EH (cell line): ENCODE data around the gene TRIM25.

Source experiments
- DNase-seq: peaks from one replicate; pipeline ENCODE4 v3.0.0-alpha.2; 2015; ENCODE audit warnings: low read depth

The TRIM25 gene

GRCh38 chr17:56926704-56927103 is 12.9 kb upstream of the TRIM25 start:
- DNase-seq = no peak

GRCh38 chr17:56926270-56926669 is 12.4 kb upstream of the TRIM25 start:
- DNase-seq = no peak

GRCh38 chr17:56925088-56925487 is 11.2 kb upstream of the TRIM25 start:
- no peak for DNase-seq

- no peak for DNase-seq
Observed at GRCh38 chr17:56919717-56920116, 5.9 kb upstream of the TRIM25 start.

- peak; percentile 33 for DNase-seq
Observed at GRCh38 chr17:56918916-56919315, 5.1 kb upstream of the TRIM25 start.

- peak; percentile 33 for DNase-seq
Observed at GRCh38 chr17:56917559-56918296, 3.9 kb upstream of the TRIM25 start.

- DNase-seq = peak; percentile 9
Observed at GRCh38 chr17:56914581-56915273, 878 bp upstream of the TRIM25 start.

- peak; percentile 30 for DNase-seq
Observed at GRCh38 chr17:56913353-56913866, 439 bp downstream of the TRIM25 start.

GRCh38 chr17:56913000-56913311 is 893 bp downstream of the TRIM25 start:
- no peak for DNase-seq

GRCh38 chr17:56912105-56912999 is 1.5 kb downstream of the TRIM25 start:
- peak; percentile 29 for DNase-seq

GRCh38 chr17:56910509-56911235 is 3.2 kb downstream of the TRIM25 start:
- DNase-seq = no peak

GRCh38 chr17:56909742-56910508 is 3.9 kb downstream of the TRIM25 start:
- DNase-seq = no peak

- peak; percentile 7 for DNase-seq
Observed at GRCh38 chr17:56908001-56908542, 5.8 kb downstream of the TRIM25 start.

- no peak for DNase-seq
Observed at GRCh38 chr17:56903560-56903959, 10.3 kb downstream of the TRIM25 start.

GRCh38 chr17:56902348-56902747 is 11.5 kb downstream of the TRIM25 start:
- peak; percentile 87 for DNase-seq

GRCh38 chr17:56899403-56899802 is 14.4 kb downstream of the TRIM25 start:
- no peak for DNase-seq

GRCh38 chr17:56898874-56899273 is 15.0 kb downstream of the TRIM25 start:
- peak; percentile 28 for DNase-seq

- DNase-seq = no peak
Observed at GRCh38 chr17:56897646-56898424, 16.0 kb downstream of the TRIM25 start.

GRCh38 chr17:56896968-56897359 is 16.9 kb downstream of the TRIM25 start:
- no peak for DNase-seq
